ENCODE data around the gene NMNAT1. TPM values are rescaled to one million over a fixed set of nuclear protein-coding genes. Genes with fewer than 3 reads are reported as not detected.

Gene NMNAT1
- total RNA-seq = 1 to 10 TPM; 2.7 to 8.3 (median 7.5) TPM
- polyA plus RNA-seq = 1 to 10 TPM; 5.5 to 9.5 TPM
- total RNA-seq = 6.7 reads per million, percentile 29 among the genes with 10 or more reads in this experiment

DNA sequence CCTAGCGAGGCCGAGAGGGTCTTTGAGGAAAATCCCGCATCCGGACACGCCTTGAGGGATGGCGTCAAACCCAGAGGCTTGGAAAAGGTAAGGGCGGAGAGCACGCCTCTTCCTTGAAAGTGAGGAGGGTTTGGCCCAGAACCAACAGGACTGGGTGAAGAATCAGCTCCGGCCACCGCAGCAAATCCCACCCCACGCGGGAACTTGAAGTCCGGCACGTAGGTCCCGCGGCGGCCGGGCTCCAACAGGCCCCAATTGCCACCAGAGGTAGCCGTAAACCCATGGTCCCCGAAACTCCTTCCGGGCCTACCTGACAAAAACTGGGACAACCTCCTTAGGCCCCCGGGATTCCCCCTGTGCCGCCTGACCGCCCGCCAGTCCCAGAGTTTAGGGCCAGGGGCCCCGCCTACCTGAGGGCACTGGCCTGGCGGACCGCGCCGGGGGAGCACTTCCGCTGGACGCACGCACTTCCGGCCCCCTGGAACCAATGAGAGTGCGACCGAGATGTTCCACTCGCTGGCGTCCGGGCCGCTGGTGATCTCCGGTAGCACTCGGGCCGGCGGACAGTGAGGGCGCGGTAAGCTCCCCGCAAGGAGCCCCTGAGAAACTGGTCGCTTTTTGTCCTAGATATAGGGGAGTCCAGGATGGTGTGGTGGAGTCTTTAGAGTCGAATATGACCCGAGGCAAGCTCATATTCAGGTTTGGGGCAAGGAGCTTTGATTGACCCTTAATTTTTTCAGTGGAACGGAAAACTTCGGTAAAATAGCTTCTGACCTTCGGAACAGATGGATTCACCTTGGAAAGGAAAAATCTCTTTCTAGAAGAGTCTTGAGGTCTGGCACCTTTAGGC lies at the start of gene NMNAT1, which contains the start of gene LZIC:
Gene NMNAT1, plus strand, starts transcription at position 537 of the 850 bp plus-strand sequence. CDS start 28,599 bp downstream, outside the sequence.
Gene LZIC, minus strand, starts transcription at position 453 of the 850 bp plus-strand sequence. CDS start 6,772 bp downstream, outside the sequence.
- ATAC-seq (peak; percentile 98), DNase-seq (peak; percentile 71 to 92 (median 82))
- Histone ChIP-seq H3K27ac (ENCODE audit: low read depth, low read length) (peak within 1 kb of the TSS; percentile 92), H3K27me3 (ENCODE audit: control insufficient read depth in 2 of 2, insufficient read depth in 2 of 2, low read length in 2 of 2) (no peaks in the 10 kb centered on the region), H3K9me3 (ENCODE audit: control insufficient read depth in 2 of 3, low read length in 3 of 3) (no peaks in the 10 kb centered on the region), H3K4me1 (ENCODE audit: control insufficient read depth in 2 of 2, insufficient read depth in 2 of 2, low read length in 2 of 2) (peaks cover 0 to 9% of the 10 kb centered on the region in 2 donors), H3K4me3 (ENCODE audit: low read length) (peak within 1 kb of the TSS; percentile 71), H3K36me3 (ENCODE audit: control insufficient read depth in 2 of 3, insufficient read depth in 3 of 3, low read length in 3 of 3) (peaks cover 0 to 24% (median 0%) of the 10 kb centered on the region in 3 experiments)
- ChIA-PET CTCF (interaction anchor here (0.6 to 1.3 kb wide), 4 partner anchors 32 to 487 kb away, joined by 3 to 4 read pairs (median 4); partner anchors contain the start of gene CENPS), POLR2A (interaction anchor here (0.6 to 2.0 kb wide), 6 partner anchors 26 to 312 kb away, joined by 3 to 9 read pairs (median 4); no protein-coding TSS in a partner anchor)
- Mint-ChIP-seq H3K4me1 (peaks cover 17 to 33% (median 26%) of the 10 kb centered on the region in 7 donors), H3K27me3 (no peaks in the 10 kb centered on the region), H3K4me3 (peak within 1 kb of the TSS; percentile 91 to 98 (median 97)), H3K27ac (peak within 1 kb of the TSS; percentile 93 to 99 (median 97)), H3K36me3 (peaks cover 0 to 16% (median 6%) of the 10 kb centered on the region in 5 donors), H3K9me3 (no peaks in the 10 kb centered on the region)
- intact Hi-C loops (cut with micrococcal nuclease) = loop anchor here (1.0 to 5.0 kb wide), 10 partner anchors 33 to 1739 kb away; partner anchors contain the start of genes CTNNBIP1 (in 2 of the 2), UBE4B (in 2 of the 2), KIF1B (in 1 of the 2) and MAD2L2 (in 1 of the 2)

DNA sequence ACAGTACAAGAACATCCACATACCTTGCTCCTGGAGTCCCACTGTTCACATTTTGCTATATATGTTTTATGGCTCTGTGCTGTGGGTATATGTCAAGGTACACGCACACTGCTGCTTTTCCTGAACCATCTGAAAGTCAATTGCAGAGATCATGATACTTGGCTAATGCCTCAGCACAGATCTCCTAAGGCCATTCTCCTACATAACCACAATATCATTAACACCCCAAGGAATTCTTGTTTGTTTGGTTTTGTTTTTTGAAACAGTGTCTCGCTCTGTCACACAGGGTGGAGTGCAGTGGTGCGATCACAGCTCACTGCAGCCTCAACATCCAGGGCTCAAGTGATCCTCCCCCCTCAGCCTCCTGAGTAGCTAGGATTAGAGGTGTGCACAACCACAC lies 49.2 kb upstream of the NMNAT1 start:
- Mint-ChIP-seq H3K36me3 (peaks cover 0 to 10% (median 0%) of the 10 kb centered on the region in 5 donors), H3K27me3 (no peaks in the 10 kb centered on the region), H3K9me3 (no peaks in the 10 kb centered on the region), H3K4me3 (no peak overlapping the region), H3K4me1 (peaks cover 3 to 23% (median 6%) of the 10 kb centered on the region in 7 donors), H3K27ac (peak overlapping the region in 1 of 9 donors; percentile 54)
- ATAC-seq = no peak
- no peaks in the 10 kb centered on the region for H3K9me3 ChIP-seq (ENCODE audit: control insufficient read depth in 2 of 3, low read length in 3 of 3)
- intact Hi-C loops (cut with micrococcal nuclease) = no loop called here
- no peak overlapping the region for H3K4me3 ChIP-seq (ENCODE audit: low read length)
- H3K27ac ChIP-seq (ENCODE audit: low read depth, low read length) = no peak overlapping the region
- no peak for DNase-seq
- CTCF ChIA-PET = no interaction called here
- POLR2A ChIA-PET = no interaction called here
- no peaks in the 10 kb centered on the region for H3K27me3 ChIP-seq (ENCODE audit: control insufficient read depth in 2 of 2, insufficient read depth in 2 of 2, low read length in 2 of 2)
- H3K4me1 ChIP-seq (ENCODE audit: control insufficient read depth in 2 of 2, insufficient read depth in 2 of 2, low read length in 2 of 2) = no peaks in the 10 kb centered on the region
- no peaks in the 10 kb centered on the region for H3K36me3 ChIP-seq (ENCODE audit: control insufficient read depth in 2 of 3, insufficient read depth in 3 of 3, low read length in 3 of 3)

DNA sequence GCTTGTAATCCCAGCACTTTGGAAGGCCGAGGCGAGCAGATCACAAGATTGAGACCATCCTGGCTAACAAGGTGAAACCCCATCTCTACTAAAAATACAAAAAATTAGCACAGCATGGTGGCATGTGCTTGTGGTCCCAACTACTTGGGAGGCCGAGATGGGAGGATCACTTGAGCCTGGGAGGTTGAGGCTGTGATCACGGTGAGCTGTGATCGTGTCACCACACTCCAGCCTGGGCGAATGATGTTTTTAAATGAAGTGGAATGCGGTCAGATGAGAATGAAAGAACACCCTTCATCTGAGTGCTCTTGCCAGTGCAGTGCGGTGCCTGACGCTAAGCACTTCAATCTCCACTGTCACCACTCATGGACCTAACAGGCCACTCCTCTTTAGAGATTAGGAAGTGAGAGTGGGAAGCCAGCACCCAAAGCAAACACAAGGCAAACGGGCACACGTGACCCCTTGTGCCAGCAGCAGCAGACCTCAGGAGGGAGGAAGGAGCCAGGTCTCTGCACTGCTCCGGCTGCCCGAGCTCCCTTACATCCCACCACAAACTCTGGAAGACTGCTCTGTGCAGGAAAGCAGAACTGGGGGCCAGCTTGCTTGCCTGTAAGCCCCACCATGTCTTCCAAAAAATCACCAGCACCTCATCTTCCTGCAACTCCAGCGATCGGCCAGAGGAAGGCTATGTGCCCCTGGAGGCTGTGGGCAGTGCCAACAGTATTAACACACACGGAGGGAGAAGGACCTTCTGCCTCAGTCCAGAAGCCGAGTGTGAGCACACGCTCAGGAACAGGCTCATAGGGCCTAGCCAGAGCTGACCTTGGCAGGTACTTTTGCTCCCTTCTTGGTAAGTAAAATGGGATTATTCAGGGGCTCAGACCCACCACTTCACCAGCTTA lies 42.9 kb upstream of the NMNAT1 start:
- intact Hi-C loops (cut with micrococcal nuclease) = no loop called here
- ATAC-seq (peak; percentile 91), DNase-seq (peak in 1 of 9 donors; percentile 4)
- Histone ChIP-seq H3K27me3 (ENCODE audit: control insufficient read depth in 2 of 2, insufficient read depth in 2 of 2, low read length in 2 of 2) (no peaks in the 10 kb centered on the region), H3K36me3 (ENCODE audit: control insufficient read depth in 2 of 3, insufficient read depth in 3 of 3, low read length in 3 of 3) (no peaks in the 10 kb centered on the region), H3K4me1 (ENCODE audit: control insufficient read depth in 2 of 2, insufficient read depth in 2 of 2, low read length in 2 of 2) (no peaks in the 10 kb centered on the region), H3K9me3 (ENCODE audit: control insufficient read depth in 2 of 3, low read length in 3 of 3) (no peaks in the 10 kb centered on the region), H3K4me3 (ENCODE audit: low read length) (no peak overlapping the region), H3K27ac (ENCODE audit: low read depth, low read length) (no peak overlapping the region)
- Mint-ChIP-seq H3K36me3 (peaks cover 0 to 1% (median 0%) of the 10 kb centered on the region in 5 donors), H3K27ac (peak overlapping the region in 6 of 9 donors; percentile 48 to 78 (median 60)), H3K4me1 (peaks cover 6 to 28% (median 17%) of the 10 kb centered on the region in 7 donors), H3K4me3 (peak overlapping the region in 8 of 10 donors; percentile 16 to 73 (median 46)), H3K9me3 (no peaks in the 10 kb centered on the region), H3K27me3 (no peaks in the 10 kb centered on the region)
- ChIA-PET POLR2A (no interaction called here), CTCF (interaction anchor here (0.6 kb wide), 1 partner anchor 413 kb away, joined by 3 read pairs; no protein-coding TSS in a partner anchor)

DNA sequence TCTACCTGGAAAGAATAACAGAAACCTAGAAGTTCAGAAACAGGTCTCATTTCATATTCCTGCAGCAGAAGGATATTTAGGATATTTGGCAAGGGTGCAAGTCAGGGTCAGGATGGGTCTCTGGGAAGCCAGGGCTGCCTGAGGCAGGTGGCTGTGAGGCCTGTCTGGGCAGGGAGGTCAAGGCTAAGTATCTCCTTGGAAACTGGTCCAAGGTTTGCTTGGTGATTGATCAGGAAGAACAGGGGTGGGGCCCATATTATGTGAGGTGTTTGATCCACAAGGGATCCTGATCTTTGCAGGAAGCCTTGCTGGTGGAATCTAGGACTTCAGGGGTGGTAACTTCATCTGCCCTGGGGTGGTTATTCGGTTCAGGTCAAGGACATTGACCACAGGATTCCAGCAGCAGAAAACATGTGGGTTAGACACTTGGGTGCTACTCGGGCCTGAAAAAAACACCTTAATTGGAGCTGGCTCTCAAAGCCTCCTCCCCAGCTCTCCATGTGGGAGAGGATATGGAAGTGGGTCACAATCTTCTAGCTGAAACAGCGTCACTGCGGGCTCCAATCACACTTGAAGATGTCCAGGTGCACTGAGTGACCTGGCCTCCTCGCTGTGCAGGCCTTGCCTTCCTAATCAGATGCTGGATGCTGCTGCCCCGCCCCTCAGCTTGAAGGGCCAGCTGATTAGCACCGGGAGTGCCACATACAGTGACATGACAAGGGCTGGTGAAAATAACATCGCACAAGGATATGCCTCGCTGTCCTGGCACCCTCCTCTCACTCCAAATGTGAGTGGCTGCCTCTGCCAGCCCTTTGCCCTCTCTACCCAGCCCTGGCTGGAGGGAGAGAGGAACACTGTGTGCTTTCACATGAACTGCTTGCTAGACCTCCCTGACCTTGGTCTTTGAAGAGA lies 41.9 kb upstream of the NMNAT1 start:
- Mint-ChIP-seq H3K4me3 (peak overlapping the region in 1 of 10 donors; percentile 63), H3K27ac (peak overlapping the region in 6 of 9 donors; percentile 3 to 81 (median 50)), H3K9me3 (no peaks in the 10 kb centered on the region), H3K27me3 (no peaks in the 10 kb centered on the region), H3K36me3 (peaks cover 0 to 1% (median 0%) of the 10 kb centered on the region in 5 donors), H3K4me1 (peaks cover 6 to 28% (median 19%) of the 10 kb centered on the region in 7 donors)
- intact Hi-C loops (cut with micrococcal nuclease) = no loop called here
- Histone ChIP-seq H3K9me3 (ENCODE audit: control insufficient read depth in 2 of 3, low read length in 3 of 3) (no peaks in the 10 kb centered on the region), H3K36me3 (ENCODE audit: control insufficient read depth in 2 of 3, insufficient read depth in 3 of 3, low read length in 3 of 3) (no peaks in the 10 kb centered on the region), H3K27ac (ENCODE audit: low read depth, low read length) (no peak overlapping the region), H3K4me1 (ENCODE audit: control insufficient read depth in 2 of 2, insufficient read depth in 2 of 2, low read length in 2 of 2) (no peaks in the 10 kb centered on the region), H3K27me3 (ENCODE audit: control insufficient read depth in 2 of 2, insufficient read depth in 2 of 2, low read length in 2 of 2) (no peaks in the 10 kb centered on the region), H3K4me3 (ENCODE audit: low read length) (no peak overlapping the region)
- no peak for ATAC-seq
- DNase-seq = no peak
- ChIA-PET CTCF (interaction anchor here (0.9 to 1.2 kb wide), 2 partner anchors 32 to 1035 kb away, joined by 3 to 5 read pairs; no protein-coding TSS in a partner anchor), POLR2A (no interaction called here)

DNA sequence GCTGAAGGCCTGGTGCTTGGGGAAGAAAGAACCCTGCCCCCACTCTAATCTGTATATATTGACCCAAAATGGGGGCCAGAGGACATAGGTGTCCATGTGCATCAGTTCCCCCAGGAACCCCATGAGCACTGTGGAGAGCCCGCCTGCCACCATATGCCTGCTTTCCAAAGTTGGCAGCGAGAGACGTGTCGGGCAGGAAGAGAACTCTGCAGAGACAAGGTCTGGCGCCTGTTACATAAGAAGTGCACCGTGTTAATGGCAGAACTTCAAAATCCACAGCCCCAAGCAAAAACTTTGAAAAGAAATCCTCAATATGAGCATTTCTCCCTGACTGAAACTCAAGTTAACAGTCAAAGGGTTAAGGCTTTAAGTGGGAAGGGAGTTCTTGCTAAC lies 41.2 kb upstream of the NMNAT1 start:
- Mint-ChIP-seq H3K27me3 (no peaks in the 10 kb centered on the region), H3K4me3 (no peak overlapping the region), H3K9me3 (no peaks in the 10 kb centered on the region), H3K27ac (peak overlapping the region in 1 of 9 donors; percentile 79), H3K36me3 (peaks cover 0 to 1% (median 0%) of the 10 kb centered on the region in 5 donors), H3K4me1 (peaks cover 8 to 28% (median 22%) of the 10 kb centered on the region in 7 donors)
- Histone ChIP-seq H3K36me3 (ENCODE audit: control insufficient read depth in 2 of 3, insufficient read depth in 3 of 3, low read length in 3 of 3) (no peaks in the 10 kb centered on the region), H3K4me3 (ENCODE audit: low read length) (no peak overlapping the region), H3K4me1 (ENCODE audit: control insufficient read depth in 2 of 2, insufficient read depth in 2 of 2, low read length in 2 of 2) (no peaks in the 10 kb centered on the region), H3K27me3 (ENCODE audit: control insufficient read depth in 2 of 2, insufficient read depth in 2 of 2, low read length in 2 of 2) (no peaks in the 10 kb centered on the region), H3K27ac (ENCODE audit: low read depth, low read length) (no peak overlapping the region), H3K9me3 (ENCODE audit: control insufficient read depth in 2 of 3, low read length in 3 of 3) (no peaks in the 10 kb centered on the region)
- POLR2A ChIA-PET = interaction anchor here (0.6 kb wide), 1 partner anchor 308 kb away, joined by 3 read pairs; the partner anchor contains the start of gene KIF1B
- DNase-seq = no peak
- no peak for ATAC-seq
- CTCF ChIA-PET = interaction anchor here (0.9 to 1.2 kb wide), 2 partner anchors 33 to 1036 kb away, joined by 3 to 5 read pairs; no protein-coding TSS in a partner anchor
- intact Hi-C loops (cut with micrococcal nuclease) = no loop called here
